ENCODE results near the gene AP1B1. TPM values are rescaled to one million over a fixed set of nuclear protein-coding genes. Genes with fewer than 3 reads are reported as not detected.

Gene AP1B1
- total and polyA plus RNA-seq, 2 of the 8 experiments (the other 6 are each of a cell fraction or from before 2014, with no cell fraction given) = 64.2 to 86.8 TPM

GRCh38 chr22:29388759-29389090, 355 bp upstream of the AP1B1 start (continued):
- TF ChIP-seq E2F6 (IDR thresholded peaks at IDR 0.05) = no peak
- no peak for TF ChIP-seq KDM4A (IDR thresholded peaks at IDR 0.05; ENCODE audit: low read depth, low read length, severe bottlenecking)
- TF ChIP-seq YY1 (IDR thresholded peaks at IDR 0.05; ENCODE audit: low read depth, low read length) = no peak
- TF ChIP-seq RNF2 (IDR thresholded peaks at IDR 0.05; ENCODE audit: borderline replicate concordance, low read depth, low read length, missing control alignments, poor library complexity, severe bottlenecking) = no peak
- no peak for TF ChIP-seq HDAC2 (IDR thresholded peaks at IDR 0.05; ENCODE audit: borderline replicate concordance in 1 of 2, low read depth in 2 of 2, low read length in 2 of 2)
- TF ChIP-seq POLR2AphosphoS5 (IDR thresholded peaks at IDR 0.05; ENCODE audit: low read depth, low read length) = no peak
- TF ChIP-seq KDM1A (IDR thresholded peaks at IDR 0.05; ENCODE audit: borderline replicate concordance, low read length) = no peak
- no peak for TF ChIP-seq RFX5 (IDR thresholded peaks at IDR 0.05; ENCODE audit: borderline replicate concordance, low read depth, low read length)

Measured in H1 (cell line).